Stimulated activated CD8-positive, alpha-beta memory T cell treated with anti-CD3 and anti-CD28 coated beads, Interleukin-15, amount 100 ng/mL, for 48 hours (primary cell): ENCODE measurements around the gene CALHM4.
A peak's percentile ranks its signal among the peaks of the same experiment; 100 is the strongest.

Experiments used
- DNase-seq, 2 donors: peaks; one replicate each; pipeline ENCODE4 v3.0.0-alpha.2; 2020; ENCODE audit warnings: low read depth in 2 of 2

Gene CALHM4

DNA sequence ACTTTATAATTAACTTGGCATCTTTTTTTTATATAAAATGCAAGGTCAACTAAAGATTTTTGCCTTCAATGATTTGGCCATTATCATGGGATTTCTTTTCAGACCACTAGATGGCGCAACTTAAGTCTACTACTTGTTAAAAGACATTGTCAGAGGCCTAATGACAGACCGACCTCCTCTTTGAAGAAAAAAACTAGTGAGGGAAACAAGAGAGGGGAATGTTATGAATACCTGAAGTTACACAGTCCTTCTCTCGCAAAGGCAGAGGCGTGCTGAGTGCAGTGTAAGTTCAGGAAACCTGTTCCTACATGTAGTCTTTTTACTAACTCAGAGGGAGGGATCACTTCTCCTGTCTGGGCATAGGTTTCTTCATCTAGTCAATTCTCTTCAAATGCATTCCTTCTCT is 17.3 kb upstream of the CALHM4 start:
- DNase-seq, result no peak

DNA sequence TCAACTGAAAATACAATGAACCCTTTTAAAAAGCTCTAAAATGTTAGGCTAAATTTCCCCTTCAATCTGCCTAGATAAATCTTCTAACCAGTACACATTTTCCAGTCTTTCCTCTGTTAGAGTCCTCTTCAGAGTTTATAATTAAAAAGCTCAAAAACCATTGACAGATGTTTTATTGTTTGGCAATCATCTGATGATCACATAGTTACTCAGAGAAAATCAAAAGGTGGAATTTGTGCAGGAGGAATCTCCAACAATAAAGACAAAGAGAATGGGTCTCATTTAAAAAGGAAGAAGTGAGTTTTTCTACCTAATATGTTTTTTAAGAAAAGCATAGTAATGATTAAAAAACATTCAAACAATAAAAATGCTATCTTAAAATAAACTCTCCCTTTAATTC is 11.1 kb upstream of the CALHM4 start:
- DNase-seq, result no peak

DNA sequence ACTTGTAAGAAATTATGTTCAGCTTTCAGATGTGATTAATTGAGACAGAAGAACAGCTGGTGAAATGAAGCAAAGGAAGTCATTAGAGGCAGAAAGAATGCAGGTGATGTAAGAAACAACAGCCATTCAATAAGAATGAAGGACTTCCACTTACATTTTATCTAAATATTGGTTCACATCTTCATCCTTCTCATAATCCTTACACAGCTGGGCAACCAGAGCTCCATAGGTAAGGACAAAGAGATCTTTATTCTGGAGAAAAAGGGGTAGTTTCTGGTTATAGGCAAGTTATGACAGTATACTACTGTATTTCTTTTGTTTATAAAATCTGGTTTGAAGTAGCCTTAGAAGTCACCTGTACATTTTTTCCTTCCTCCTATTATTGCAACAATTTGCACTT is 10.4 kb upstream of the CALHM4 start:
- no peak for DNase-seq

DNA sequence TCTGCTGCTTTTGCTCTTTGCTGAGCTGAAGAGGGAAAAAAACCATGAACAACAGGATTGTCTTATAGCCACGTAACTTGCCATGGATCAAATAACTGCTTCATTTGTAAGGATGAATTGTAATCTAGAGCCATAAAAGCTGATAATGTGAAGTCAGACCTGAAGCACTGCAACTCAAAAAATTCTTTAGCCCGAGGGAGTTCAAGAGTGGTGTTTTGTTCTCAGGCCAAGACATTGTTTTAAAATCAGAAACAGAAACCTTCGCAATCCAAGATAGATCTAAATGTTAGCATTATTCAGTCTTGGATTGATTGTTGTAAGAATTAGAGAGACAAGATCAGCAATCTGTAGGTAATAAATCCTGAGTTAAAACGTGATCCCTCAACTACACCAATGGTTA is 7.9 kb upstream of the CALHM4 start, which contains the start of gene TRAPPC3L:
Gene TRAPPC3L, minus strand, starts transcription at position 34 of the 400 bp plus-strand sequence. CDS start 170 bp downstream, outside the sequence.
- DNase-seq, result no peak

DNA sequence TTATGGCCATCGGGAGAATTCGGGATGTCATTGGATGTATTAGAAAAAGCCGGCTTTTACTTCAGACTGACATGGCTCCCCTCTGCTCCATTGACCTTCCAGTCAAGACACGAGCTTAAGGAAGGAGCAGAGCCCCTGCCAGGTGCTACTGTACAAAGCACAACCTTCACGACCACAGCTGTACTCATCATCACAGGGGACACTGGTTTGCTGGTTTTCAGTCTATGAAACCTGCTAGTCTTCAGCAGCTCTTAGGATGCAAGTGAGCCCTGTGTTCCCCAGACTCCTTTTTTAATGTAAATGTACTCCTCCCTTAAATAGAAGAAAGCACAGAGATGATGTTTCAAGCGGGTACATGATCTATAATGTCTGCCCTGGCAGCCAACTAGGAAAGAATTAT is 6.2 kb upstream of the CALHM4 start:
- DNase-seq, result no peak

DNA sequence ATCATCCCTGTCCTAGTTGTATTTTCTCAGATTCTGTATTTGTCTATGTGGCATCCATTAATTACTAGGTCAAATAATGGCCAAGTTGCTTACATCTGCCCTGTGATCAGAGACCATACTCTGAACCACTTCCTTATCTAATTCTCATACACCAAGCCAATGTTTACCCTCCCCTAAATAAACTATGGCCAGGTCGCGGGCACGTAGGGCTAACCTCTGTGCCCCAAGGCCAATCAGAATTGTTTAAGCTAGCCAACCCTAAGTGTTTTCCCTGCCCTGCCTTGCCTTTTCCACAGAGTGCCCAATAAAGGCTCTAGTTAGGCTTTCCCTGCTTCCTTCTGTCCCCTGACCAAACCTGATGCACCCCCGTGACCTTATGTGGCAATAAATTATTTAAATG is 2.8 kb upstream of the CALHM4 start:
- DNase-seq, result no peak

DNA sequence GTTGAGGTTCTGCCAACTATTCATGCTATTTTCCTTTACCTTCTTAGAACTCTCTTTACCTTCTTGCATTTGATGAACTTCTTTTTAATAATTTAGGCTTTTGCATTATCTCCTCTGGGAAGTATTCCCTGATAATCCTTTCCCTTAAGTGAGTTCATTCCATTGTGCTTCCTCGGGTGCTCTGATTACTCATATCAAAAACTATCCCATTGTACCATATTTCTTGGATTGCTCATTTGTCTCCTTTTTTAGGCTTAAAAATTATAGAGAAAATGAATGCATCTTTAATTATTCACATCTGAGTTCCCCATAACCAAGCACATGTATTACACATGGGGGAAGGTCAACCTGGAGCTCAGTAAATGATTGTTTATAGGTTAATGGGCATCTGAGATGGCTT is 2.5 kb downstream of the CALHM4 start:
- DNase-seq, result no peak

DNA sequence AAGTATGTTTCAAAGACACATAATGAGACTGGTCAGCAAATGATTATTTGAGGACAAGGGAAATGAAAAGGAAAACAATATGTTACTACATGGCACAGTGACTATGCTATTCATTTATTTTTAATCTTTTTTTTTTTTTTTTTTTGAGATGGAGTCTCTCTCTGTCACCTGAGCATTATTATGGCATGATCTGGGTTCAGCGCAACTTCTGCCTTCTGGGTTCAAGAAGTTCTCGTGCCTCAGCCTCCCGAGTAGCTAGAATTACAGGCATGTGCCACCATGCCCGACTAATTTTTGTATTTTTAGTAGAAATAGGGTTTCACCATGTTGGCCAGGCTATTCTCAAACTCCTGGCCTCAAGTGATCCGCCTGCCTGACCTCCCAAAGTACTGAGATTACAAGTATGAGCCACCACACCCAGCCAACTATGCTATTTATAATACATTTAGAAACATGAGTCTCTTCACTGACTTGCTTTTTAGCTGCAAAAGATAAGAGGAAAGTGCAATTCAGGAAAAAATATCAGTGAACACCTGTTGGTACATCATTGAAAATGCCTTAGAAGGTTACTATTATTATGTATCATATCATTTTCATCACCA is 3.4 kb downstream of the CALHM4 start:
- no peak for DNase-seq

DNA sequence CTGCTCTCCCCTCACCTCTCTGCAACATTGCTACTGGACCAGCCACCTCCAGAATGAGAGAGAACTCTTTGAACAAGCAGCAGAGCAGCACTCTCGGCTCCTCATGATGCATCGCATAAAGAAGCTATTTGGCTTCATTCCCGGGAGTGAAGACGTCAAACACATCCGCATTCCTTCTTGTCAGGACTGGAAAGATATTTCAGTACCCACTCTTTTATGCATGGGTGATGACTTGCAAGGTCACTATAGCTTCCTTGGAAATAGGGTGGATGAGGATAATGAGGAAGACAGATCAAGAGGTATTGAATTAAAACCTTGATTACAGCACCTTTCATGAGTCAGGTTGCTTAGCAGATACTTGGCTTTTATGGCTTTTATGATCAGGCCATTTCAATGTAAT is 4.3 kb downstream of the CALHM4 start:
- no peak for DNase-seq

DNA sequence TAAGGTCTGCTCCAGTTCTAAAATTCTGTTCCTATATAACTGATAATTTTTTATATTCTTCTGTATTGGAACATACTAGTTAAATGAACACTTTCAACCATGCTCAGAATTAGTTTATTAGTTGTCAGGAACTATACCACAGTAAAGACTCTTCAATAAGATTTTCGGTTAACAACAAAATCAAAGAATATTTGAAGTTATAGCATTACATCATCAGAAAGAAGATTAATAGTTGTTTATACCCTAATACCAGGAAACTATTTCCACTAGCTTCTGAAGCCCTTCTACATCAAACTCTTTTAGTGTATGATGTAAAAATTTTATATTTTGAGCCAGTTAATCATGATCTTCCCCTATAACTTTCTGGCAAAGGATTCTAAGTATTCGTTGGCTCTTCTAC is 6.6 kb downstream of the CALHM4 start:
- no peak for DNase-seq

DNA sequence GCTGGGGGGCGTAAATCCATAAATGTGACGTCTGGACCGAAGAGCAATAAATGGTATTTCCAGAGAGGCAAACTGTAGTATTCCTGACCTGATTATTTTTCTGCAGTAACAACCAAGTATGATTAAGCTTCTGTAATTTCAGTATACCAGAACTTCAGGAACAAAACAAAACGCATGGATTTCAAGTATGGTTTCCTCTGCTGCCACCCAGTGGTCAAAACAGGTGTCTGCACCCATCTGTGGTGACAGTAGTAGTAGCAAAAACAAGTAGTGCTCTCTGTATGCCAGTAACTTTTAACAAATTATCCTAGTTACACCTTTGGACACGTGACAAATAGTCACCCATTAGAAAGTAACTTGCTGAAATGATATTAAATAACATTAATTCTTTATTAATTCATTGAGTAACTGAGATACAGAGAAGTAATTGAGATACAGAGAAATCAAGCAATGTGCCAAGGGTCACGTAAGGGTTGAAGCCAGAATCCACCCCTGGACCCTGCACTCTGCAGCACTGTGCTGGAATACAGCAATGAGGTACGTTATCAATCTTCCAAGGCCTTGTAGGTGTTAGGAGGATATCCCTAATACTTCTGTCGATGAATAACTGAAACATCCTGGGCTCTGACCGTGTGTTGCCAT is 7.9 kb downstream of the CALHM4 start:
- peak; percentile 22 to 37 for DNase-seq

DNA sequence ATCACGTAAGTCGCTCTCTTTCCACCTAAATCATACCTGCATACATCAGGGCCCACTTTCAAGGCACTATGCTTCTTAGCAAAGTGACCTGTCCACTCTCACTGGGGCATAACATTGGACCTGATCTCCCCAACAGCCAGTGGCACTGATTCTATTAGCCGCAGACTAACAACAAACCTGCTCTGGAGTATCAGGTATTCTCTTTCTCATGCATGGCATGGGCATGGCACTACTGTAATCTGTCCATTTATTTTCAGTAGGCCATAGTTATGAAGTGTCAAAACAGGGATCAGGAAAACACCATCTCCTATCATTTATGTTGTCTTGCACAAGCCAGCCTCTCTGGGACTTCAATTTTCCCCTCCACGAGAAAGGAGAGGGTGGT is 8.5 kb downstream of the CALHM4 start:
- no peak for DNase-seq

DNA sequence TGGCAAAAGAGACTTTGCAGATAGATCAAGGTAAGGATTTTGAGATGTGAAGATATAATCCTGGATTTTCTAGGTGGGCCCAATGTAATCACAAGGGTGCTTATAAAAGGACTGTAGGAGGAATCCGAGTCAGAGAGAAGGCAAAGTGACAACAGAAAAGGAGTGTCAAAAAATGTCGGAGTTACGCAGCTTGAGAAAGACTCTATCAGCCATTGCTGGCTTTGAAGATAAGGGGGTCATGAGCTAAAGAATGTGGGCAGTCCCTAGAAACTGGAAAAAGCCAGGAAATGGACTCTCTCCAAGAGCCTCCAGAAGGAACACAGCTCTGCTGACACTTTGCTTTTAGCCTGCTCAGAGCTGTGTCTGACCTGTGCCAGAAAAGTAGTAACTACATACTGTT is 9.1 kb downstream of the CALHM4 start:
- DNase-seq, result no peak

DNA sequence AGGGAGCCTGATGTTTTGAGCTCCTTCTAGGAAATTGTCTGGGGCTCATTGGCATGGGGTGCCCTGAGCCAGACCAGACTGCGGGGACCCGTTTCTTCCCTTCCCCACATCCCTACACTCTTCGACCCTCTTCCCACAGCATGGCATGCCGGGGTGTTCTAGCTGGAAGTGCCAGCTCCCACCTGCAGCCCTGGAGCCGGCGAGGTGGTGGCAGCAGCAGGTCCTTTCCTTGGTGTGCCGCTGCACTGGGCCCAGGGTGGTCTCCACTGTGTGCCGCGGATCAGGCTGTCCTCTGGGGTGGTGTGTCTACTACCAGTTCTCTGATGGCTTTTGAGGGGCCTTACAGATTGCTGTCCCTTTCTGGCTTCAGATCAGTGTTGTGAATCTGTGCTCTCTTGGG is 10.3 kb downstream of the CALHM4 start:
- no peak for DNase-seq

DNA sequence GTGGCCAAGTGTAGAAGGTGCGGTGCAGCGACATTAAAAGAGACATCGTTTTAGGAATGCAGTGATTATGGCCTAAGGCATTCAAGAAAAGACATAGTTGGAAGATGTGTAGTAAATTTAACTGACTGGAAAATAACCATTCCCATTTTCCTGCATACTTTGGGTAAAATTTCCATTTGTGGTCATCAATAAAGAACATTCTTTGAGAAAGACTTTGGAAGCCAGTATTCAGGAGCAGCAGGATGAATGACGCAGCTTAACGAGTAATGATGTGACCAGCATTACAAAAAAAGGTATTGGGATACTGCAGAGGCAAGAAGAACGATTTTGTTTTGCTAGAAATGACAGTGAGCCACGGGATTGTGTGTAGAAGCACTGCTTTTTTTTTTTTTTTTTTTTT is 10.8 kb downstream of the CALHM4 start:
- no peak for DNase-seq

DNA sequence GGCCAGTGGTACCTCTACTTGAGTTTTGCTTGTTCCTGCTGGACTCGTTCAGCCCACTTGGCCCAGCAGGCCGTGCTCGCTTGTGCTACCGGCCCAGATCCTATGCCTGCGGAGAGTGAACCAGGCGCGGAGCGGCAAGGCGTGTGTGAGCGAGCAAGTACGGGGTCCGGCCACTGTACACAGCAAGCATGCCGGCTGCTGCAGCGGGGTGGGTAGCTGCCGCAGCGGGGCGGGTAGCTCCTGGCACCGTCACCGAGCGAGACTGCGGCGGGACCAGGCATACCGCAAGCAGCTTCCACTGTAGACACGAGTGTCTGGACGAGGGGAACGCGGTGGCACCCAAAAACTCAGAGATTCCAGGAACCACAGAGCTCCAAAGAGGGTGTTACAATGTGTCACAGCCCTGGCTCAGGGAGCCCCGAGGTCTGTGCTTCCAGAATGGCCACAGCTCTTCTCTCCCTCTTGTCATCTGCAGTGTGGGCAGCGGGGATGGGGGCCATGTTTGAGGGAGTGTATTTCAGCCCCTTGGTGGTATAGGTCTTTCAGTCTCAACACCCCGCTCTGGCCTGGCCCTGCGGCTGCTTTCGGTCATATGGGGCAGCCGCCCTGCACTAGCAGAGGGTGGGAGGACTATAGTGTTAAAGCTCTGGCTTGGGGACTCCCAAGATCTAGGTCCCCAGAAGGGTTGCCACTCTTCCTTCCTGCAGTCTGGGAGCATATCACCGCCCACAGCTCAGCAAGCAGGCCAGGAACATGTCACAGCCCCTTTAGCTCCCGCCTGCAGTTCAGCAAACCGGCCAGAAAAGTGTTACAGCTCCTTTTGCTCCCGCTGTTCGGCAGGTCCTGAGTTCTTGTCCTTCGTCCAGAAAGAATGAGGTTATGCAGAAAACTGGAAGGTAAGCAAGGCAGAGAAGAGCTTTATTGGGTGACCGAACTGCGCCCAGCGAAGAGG is 11.6 kb downstream of the CALHM4 start:
- no peak for DNase-seq

DNA sequence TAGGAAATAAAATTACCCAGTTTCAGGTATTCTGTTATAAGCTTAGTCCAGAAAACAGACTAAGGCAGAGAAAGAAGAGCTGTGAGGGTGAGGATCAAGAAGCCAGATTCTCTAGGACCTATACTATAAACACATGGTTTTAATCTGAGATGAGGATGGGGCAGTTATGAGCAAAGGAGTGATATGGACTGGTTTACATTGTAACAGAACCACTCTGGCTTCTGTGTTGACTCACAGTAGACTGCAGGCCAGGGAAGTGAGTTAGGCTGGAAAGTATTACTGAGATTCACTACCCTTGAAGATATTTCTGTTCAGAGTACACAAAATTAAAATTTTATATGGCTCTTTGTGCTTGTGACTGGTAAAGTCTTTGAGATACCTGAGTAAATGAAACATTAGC is 14.6 kb downstream of the CALHM4 start:
- DNase-seq, result no peak

DNA sequence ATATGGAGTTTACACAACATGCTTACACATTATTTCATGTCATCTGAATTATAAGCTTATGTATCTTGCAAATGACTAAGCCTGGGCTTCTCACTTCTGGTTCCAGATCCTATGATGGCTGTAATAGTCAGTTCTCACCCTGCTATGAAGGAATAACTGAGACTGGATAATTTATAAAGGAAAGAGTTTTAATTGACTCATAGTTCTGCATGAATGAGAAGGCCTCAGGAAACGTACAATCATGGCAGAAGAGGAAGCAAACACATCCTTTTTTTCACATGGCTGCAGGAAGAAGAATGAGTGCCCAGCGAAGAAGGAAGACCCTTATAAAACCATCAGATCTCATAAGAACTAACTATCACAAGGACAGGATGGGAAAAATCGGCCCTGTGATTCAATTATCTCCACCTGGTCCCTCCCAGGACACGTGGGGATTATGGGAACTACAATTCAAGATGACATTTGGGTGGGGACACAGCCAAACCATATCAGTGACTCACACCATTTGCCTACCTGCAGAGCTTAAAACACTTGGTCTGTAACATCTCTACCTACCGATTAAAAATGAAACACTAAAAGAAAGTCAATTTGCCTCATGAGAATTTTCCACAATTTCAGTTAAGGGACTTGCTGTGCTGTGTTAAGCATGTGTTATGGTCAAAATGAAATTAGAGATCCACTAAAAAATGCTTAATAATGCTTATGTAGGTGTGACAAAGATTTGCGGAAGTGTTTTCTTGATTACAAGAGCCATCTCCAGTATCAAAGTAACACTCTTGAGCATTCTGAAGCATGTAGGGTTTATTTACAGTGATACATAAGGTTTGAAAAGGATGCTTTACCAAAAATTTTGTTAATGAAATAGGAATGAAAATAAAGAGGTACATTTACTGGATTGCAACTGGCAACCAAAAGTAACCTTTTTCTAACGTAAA is 15.5 kb downstream of the CALHM4 start:
- no peak for DNase-seq

DNA sequence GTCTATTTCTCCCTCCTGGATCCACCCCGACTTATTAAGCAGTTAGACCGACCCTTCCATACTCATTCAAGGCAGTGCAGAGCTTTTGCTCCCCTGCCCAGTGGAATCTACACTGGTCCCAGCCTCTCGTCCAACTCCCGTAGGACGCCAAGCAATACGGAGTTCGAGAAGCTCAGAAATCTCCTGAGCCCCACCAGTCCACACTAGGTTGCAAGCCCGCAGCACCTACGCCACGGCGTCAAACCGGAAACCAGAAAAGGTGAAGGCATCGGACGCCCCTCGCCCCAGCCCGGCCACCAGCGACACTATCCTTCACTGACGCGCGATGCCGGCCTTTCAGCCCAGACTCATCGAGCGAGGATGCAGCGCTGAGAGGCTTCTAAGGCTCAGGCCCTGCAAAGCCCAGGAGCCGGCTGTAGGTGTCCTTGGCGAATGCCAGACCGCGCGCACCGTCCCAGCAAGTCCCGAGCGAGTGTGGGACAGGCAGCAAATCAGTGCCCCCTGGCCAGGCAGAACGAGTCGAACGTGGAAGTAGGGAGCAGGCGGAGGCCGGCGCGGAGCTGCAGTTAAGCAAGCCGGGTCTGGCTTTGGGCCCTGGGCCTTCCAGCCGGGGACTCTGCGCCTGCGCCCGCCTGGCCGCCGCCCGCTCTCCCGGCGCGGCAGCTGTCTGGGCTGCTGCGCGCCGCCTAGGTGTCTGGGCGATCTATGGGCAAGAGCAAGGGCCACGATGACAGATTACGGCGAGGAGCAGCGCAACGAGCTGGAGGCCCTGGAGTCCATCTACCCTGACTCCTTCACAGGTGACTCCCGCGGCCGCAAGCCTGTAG is 17.5 kb downstream of the CALHM4 start, which contains the start of gene RWDD1:
Gene RWDD1, plus strand, starts transcription at position 649 of the 827 bp plus-strand sequence. Its CDS starts 79 bp downstream, at position 728.
- DNase-seq, result peak; percentile 97 to 98

DNA sequence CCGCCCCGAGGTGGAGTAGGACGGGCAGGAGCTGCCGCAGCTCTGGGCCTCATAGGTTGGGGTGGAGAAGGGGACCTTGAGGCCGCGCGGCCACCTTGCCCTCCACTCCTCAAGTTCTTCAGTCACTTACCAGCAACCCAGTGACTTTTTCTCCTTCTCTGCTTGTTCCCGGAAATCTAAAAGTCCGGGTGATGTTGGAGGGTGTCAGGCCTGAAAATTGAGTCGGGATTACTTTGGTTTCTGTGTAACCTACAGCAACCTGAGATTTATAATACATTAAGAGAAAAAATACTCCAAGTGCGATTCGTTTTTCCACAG is 18.1 kb downstream of the CALHM4 start:
- no peak for DNase-seq

DNA sequence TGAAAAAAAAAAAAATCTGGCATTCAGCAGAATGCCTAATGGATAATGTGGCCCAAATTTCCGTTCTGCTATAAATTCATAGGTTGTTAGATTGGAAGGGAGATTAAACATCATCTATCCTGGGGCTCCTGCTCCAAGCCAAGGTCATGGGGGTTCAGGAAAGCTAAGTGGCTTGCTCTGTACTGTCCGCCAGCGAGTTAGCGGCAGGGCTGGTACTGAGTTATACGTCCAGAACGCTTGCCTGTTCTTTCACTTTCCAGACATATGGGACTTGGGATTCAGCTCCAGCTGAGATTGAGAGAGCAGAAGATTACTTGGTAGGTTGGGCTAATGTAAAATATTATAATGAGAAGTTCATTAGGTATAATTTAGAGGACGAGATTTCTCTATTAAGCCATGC is 18.6 kb downstream of the CALHM4 start:
- no peak for DNase-seq
